Large intestine (tissue), 12 donors: ENCODE measurements around the gene LINC00237. TPM values are rescaled to one million over a fixed set of nuclear protein-coding genes. Genes with fewer than 3 reads are reported as not detected.

Experiments
- DNase-seq, 2 donors: peaks; one replicate each; pipeline versions ENCODE4 v3.0.0 to v3.0.0-alpha.2; 2013
- H3K27ac ChIP-seq: one replicate; pipeline ENCODE4 v1.5.1; 2013; ENCODE audit warnings: low read length
- H3K27me3 ChIP-seq: 2 replicates; pipeline ENCODE4 v1.6.1; 2013; ENCODE audit warnings: low read length; ENCODE audit not compliant: control insufficient read depth, insufficient read depth
- H3K36me3 ChIP-seq: 2 replicates; pipeline ENCODE4 v1.6.1; 2013; ENCODE audit warnings: low read length; ENCODE audit not compliant: control insufficient read depth, insufficient read depth
- H3K4me1 ChIP-seq: one replicate; pipeline ENCODE4 v1.6.1; 2013; ENCODE audit warnings: low read length; ENCODE audit not compliant: control insufficient read depth, insufficient read depth
- H3K4me3 ChIP-seq: one replicate; pipeline ENCODE4 v1.5.1; 2013; ENCODE audit warnings: low read length
- H3K9me3 ChIP-seq: one replicate; pipeline ENCODE4 v1.6.1; 2013; ENCODE audit warnings: mild to moderate bottlenecking, low read depth, low read length, moderate library complexity; ENCODE audit not compliant: control insufficient read depth
- WGBS: methylation state at CpG from one replicate; pipeline ENCODE4 v1.1.5; 2013; ENCODE audit warnings: low lambda C conversion rate; ENCODE audit not compliant: insufficient coverage; 5-methylcytosine and 5-hydroxymethylcytosine counted together
- long read RNA-seq, 11 donors: transcript quantifications; one replicate each; lab custom pipeline, GENCODE V29; 2026
- polyA plus RNA-seq: library from polyadenylated mRNA; unstranded; fragments of 120-200 nt; gene quantifications from one replicate; pipeline ENCODE4 v1.2.1, GENCODE V29; 2013

The LINC00237 gene
- polyA plus RNA-seq, result not detected
- long read RNA-seq, donor 1, result 0 reads
- long read RNA-seq, donor 2, result 0 reads
- long read RNA-seq, donor 3, result 0 reads
- long read RNA-seq, donor 4, result 0 reads
- long read RNA-seq, donor 5, result 0 reads
- long read RNA-seq, donor 6, result 0 reads
- long read RNA-seq, donor 7, result 0 reads
- long read RNA-seq, donor 8, result 0 reads
- long read RNA-seq, donor 9, result 0 reads
- long read RNA-seq, donor 10, result 0 reads
- long read RNA-seq, donor 11, result 0 reads

- no peak within 1 kb of the TSS for H3K4me3 ChIP-seq
- WGBS, result 13% methylated on average over 3 of the region's 43 CpGs
- no peak for DNase-seq
- H3K4me1 ChIP-seq, result peaks cover 9% of the 10 kb centered on the region
- peaks cover 4% of the 10 kb centered on the region for H3K9me3 ChIP-seq
- H3K27ac ChIP-seq, result no peak within 1 kb of the TSS
- no peaks in the 10 kb centered on the region for H3K36me3 ChIP-seq
- H3K27me3 ChIP-seq, result peaks cover 90% of the 10 kb centered on the region
These were observed at the start of gene LINC00237 for GRCh38 chr20:21106171-21107017. TSS of gene LINC00237 (minus strand) at chr20:21106358.

- WGBS, result 100% methylated on average over 3 of the region's 5 CpGs
- DNase-seq, result no peak
- no peaks in the 10 kb centered on the region for H3K27me3 ChIP-seq
- H3K4me3 ChIP-seq, result no peak overlapping the region
- H3K36me3 ChIP-seq, result no peaks in the 10 kb centered on the region
- H3K4me1 ChIP-seq, result no peaks in the 10 kb centered on the region
- H3K9me3 ChIP-seq, result no peaks in the 10 kb centered on the region
- H3K27ac ChIP-seq, result no peak overlapping the region
These were observed 49.1 kb upstream of the LINC00237 start for GRCh38 chr20:21155268-21155667.

- whole genome bisulfite sequencing, result 100% methylated on average over 1 of the region's 2 CpGs
- DNase-seq, result no peak
- Histone ChIP-seq H3K4me3 (no peak overlapping the region), H3K4me1 (no peaks in the 10 kb centered on the region), H3K36me3 (no peaks in the 10 kb centered on the region), H3K27ac (no peak overlapping the region), H3K9me3 (no peaks in the 10 kb centered on the region), H3K27me3 (no peaks in the 10 kb centered on the region)
These were observed 48.5 kb upstream of the LINC00237 start for GRCh38 chr20:21154692-21155091.

GRCh38 chr20:21151791-21152190, 45.6 kb upstream of the LINC00237 start:
- Histone ChIP-seq H3K27ac (no peak overlapping the region), H3K4me3 (no peak overlapping the region), H3K9me3 (no peaks in the 10 kb centered on the region), H3K27me3 (no peaks in the 10 kb centered on the region), H3K4me1 (no peaks in the 10 kb centered on the region), H3K36me3 (no peaks in the 10 kb centered on the region)
- DNase-seq, result no peak
- 93% methylated on average over 3 of the region's 5 CpGs for WGBS

GRCh38 chr20:21149344-21149743, 43.2 kb upstream of the LINC00237 start:
- Histone ChIP-seq H3K36me3 (no peaks in the 10 kb centered on the region), H3K9me3 (no peaks in the 10 kb centered on the region), H3K27ac (no peak overlapping the region), H3K4me3 (no peak overlapping the region), H3K27me3 (no peaks in the 10 kb centered on the region), H3K4me1 (no peaks in the 10 kb centered on the region)
- no peak for DNase-seq
- WGBS, result no CpG with 5 or more reads among the region's 9 CpGs

GRCh38 chr20:21147593-21147992, 41.4 kb upstream of the LINC00237 start:
- 80% methylated on average over 1 of the region's 1 CpG for WGBS
- Histone ChIP-seq H3K27ac (no peak overlapping the region), H3K27me3 (no peaks in the 10 kb centered on the region), H3K4me1 (no peaks in the 10 kb centered on the region), H3K4me3 (no peak overlapping the region), H3K9me3 (no peaks in the 10 kb centered on the region), H3K36me3 (no peaks in the 10 kb centered on the region)
- DNase-seq, result no peak

- Histone ChIP-seq H3K27me3 (no peaks in the 10 kb centered on the region), H3K36me3 (no peaks in the 10 kb centered on the region), H3K4me1 (no peaks in the 10 kb centered on the region), H3K27ac (no peak overlapping the region), H3K4me3 (no peak overlapping the region), H3K9me3 (no peaks in the 10 kb centered on the region)
- no peak for DNase-seq
- no CpG with 5 or more reads among the region's 4 CpGs for whole genome bisulfite sequencing
These were observed 40.1 kb upstream of the LINC00237 start for GRCh38 chr20:21146215-21146614.

GRCh38 chr20:21145424-21145823, 39.3 kb upstream of the LINC00237 start:
- Histone ChIP-seq H3K9me3 (no peaks in the 10 kb centered on the region), H3K4me3 (no peak overlapping the region), H3K27ac (no peak overlapping the region), H3K27me3 (no peaks in the 10 kb centered on the region), H3K4me1 (no peaks in the 10 kb centered on the region), H3K36me3 (no peaks in the 10 kb centered on the region)
- 81% methylated on average over 2 of the region's 3 CpGs for WGBS
- no peak for DNase-seq

- H3K9me3 ChIP-seq, result no peaks in the 10 kb centered on the region
- H3K27ac ChIP-seq, result no peak overlapping the region
- no peaks in the 10 kb centered on the region for H3K4me1 ChIP-seq
- no peaks in the 10 kb centered on the region for H3K27me3 ChIP-seq
- no peak for DNase-seq
- WGBS, result 100% methylated on average over 3 of the region's 7 CpGs
- H3K36me3 ChIP-seq, result peaks cover 2% of the 10 kb centered on the region
- no peak overlapping the region for H3K4me3 ChIP-seq
These were observed 37.2 kb upstream of the LINC00237 start for GRCh38 chr20:21143194-21143890.

GRCh38 chr20:21141825-21142224, 35.7 kb upstream of the LINC00237 start:
- no peak overlapping the region for H3K27ac ChIP-seq
- DNase-seq, result no peak
- no peaks in the 10 kb centered on the region for H3K4me1 ChIP-seq
- no peaks in the 10 kb centered on the region for H3K9me3 ChIP-seq
- 80% methylated on average over 1 of the region's 5 CpGs for WGBS
- peaks cover 5% of the 10 kb centered on the region for H3K36me3 ChIP-seq
- no peak overlapping the region for H3K4me3 ChIP-seq
- H3K27me3 ChIP-seq, result no peaks in the 10 kb centered on the region
